PFSK-1 (cell line): ENCODE measurements around the gene GCH1.

Source experiments
- FOXP2 ChIP-seq: optimal IDR thresholded peaks from 2 replicates; pipeline ENCODE3; 2011; ENCODE audit warnings: borderline replicate concordance, control low read depth, inconsistent platforms; ENCODE audit not compliant: insufficient read depth; ENCODE audit errors: extremely low read length, extremely low read depth
- POLR2AphosphoS5 ChIP-seq: IDR thresholded peaks from 2 replicates; pipeline ENCODE4 v1.6.1; 2012; ENCODE audit warnings: low read depth, mild to moderate bottlenecking, control low read depth, low read length, moderate library complexity
- SIN3A ChIP-seq: IDR thresholded peaks from 2 replicates; pipeline ENCODE4 v1.6.1; 2012; ENCODE audit warnings: mild to moderate bottlenecking, low read length, moderate library complexity, borderline replicate concordance; ENCODE audit not compliant: insufficient read depth
- TAF1 ChIP-seq: IDR thresholded peaks from 2 replicates; pipeline ENCODE4 v1.6.1; 2012; ENCODE audit warnings: low read length, control low read depth, borderline replicate concordance; ENCODE audit not compliant: insufficient read depth
- TF ChIP-seq, protein P1 (sequence below), 2 experiments: IDR thresholded peaks; 2 replicates each; pipeline versions ENCODE4 v1.6.1 to v1.8.0; 2011 to 2012; ENCODE audit warnings: low read depth in 2 of 2, low read length in 2 of 2, control low read depth in 1 of 2, inconsistent platforms in 1 of 2, mild to moderate bottlenecking in 1 of 2, moderate library complexity in 1 of 2; ENCODE audit not compliant: insufficient read depth in 1 of 2

The GCH1 gene

DNA sequence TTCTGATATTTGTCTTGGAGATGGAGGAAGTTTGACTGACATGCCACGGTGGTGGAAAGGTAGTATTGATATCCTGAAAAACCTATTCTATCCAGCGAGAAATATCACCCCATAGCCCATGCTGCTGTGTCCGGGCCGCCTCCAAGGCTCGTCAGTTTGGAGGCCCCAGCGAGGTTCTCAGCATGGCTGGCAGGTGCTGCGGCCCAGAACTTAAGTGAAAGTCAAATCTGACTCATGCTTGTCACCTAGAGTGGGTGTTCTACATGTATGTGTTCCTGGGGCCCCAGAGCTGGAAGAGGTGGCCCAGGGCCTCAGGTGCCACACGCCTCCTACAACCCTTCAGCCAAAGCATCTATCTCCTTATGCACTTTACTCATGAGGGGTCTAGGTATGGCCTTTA, 92.9 kb downstream of the GCH1 start:
- TF ChIP-seq TAF1 (no peak), SIN3A (no peak), POLR2AphosphoS5 (no peak), FOXP2 (no peak)
- TF ChIP-seq, protein P1, sequence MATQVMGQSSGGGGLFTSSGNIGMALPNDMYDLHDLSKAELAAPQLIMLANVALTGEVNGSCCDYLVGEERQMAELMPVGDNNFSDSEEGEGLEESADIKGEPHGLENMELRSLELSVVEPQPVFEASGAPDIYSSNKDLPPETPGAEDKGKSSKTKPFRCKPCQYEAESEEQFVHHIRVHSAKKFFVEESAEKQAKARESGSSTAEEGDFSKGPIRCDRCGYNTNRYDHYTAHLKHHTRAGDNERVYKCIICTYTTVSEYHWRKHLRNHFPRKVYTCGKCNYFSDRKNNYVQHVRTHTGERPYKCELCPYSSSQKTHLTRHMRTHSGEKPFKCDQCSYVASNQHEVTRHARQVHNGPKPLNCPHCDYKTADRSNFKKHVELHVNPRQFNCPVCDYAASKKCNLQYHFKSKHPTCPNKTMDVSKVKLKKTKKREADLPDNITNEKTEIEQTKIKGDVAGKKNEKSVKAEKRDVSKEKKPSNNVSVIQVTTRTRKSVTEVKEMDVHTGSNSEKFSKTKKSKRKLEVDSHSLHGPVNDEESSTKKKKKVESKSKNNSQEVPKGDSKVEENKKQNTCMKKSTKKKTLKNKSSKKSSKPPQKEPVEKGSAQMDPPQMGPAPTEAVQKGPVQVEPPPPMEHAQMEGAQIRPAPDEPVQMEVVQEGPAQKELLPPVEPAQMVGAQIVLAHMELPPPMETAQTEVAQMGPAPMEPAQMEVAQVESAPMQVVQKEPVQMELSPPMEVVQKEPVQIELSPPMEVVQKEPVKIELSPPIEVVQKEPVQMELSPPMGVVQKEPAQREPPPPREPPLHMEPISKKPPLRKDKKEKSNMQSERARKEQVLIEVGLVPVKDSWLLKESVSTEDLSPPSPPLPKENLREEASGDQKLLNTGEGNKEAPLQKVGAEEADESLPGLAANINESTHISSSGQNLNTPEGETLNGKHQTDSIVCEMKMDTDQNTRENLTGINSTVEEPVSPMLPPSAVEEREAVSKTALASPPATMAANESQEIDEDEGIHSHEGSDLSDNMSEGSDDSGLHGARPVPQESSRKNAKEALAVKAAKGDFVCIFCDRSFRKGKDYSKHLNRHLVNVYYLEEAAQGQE (IDR thresholded peaks at IDR 0.05; ENCODE audit: insufficient read depth in 1 of 2, low read depth in 2 of 2, low read length in 2 of 2), result no peak

DNA sequence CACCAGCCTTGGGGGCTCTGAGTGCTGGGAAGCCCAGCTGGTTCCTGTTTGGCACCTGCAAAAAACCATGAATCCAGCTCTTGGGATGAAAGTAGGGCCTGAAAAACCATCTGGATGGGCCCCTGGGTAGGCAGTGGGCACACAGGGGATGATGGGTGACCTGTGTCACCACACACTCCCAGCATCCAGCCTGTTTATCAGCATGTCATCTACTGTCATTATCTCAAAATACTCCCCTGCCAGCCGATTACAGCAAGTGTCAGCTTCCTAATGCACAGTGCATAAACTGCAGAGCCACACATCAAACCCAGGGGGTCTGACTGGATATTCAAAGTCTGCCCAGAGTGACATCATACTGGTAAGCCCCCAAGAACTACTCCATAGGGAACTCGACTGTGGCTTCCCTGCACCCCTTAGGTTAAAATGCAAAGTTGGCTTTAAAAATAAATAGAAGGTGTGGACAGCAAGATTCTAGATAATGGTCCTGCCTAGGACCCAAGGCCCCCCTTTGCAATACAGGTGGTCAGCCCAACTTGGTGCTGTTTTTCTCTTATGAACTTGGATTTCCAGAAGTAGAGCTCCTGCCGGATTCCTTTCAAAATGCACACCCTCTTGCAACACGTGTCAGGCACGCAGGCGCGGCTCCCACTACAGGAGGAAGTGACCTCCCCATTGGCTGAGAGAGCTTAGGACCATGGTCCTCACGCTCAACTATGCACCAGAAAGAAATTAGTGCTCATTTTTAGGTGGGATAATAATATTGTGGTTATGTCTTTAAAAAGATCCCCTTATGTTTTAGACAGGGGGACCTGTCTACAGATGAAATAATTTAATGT, 94.1 kb downstream of the GCH1 start:
- TF ChIP-seq TAF1 (no peak), POLR2AphosphoS5 (no peak), SIN3A (no peak)
- TF ChIP-seq, protein P1 (IDR thresholded peaks at IDR 0.05; ENCODE audit: insufficient read depth in 1 of 2, low read depth in 2 of 2, low read length in 2 of 2), result no peak

DNA sequence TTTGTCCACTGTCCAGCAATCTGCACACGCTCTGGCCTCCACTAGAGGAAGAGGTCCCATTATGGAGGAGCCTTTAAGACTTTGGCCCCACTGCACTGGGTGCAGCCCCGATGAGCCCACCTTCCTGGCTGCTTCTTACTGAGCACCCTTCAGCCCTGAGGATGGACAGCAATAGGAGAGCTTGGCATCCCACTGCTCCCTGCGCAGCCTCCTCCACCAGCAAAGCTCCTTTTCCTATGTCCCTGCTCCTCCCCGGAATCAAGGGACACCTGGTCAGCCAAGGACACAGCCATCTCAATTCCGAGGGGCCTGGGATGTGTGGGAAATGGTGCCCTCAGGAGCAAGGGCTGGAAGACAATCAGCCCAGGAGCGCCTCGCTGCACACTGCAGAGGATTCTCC, 94.7 kb downstream of the GCH1 start:
- TF ChIP-seq SIN3A, result no peak
- TF ChIP-seq TAF1, result no peak
- TF ChIP-seq POLR2AphosphoS5, result no peak
- TF ChIP-seq FOXP2, result no peak
- TF ChIP-seq, protein P1 (IDR thresholded peaks at IDR 0.05; ENCODE audit: insufficient read depth in 1 of 2, low read depth in 2 of 2, low read length in 2 of 2), result no peak

DNA sequence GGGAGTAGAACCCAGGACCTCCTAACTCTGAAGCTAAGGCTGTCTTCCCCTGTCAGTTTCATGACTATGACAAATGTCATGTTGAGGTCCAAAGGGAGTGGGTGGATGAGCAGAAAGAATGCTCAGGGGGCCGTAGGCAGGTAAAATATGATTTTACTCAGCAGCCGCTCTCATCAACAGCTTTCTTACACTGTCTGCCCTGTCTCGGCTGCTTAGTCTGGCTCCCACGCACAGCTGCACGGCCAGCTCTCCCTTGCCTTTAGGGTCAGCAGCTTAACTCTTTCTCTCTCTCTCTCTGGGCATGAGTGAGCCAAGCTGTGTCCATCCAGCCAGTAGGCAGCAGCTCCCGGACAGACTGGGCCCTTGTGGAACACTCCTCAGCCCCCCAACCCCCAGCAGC, 95.2 kb downstream of the GCH1 start:
- TF ChIP-seq POLR2AphosphoS5 (no peak), TAF1 (no peak), FOXP2 (no peak), SIN3A (no peak)
- TF ChIP-seq, protein P1 (IDR thresholded peaks at IDR 0.05; ENCODE audit: insufficient read depth in 1 of 2, low read depth in 2 of 2, low read length in 2 of 2), result no peak

DNA sequence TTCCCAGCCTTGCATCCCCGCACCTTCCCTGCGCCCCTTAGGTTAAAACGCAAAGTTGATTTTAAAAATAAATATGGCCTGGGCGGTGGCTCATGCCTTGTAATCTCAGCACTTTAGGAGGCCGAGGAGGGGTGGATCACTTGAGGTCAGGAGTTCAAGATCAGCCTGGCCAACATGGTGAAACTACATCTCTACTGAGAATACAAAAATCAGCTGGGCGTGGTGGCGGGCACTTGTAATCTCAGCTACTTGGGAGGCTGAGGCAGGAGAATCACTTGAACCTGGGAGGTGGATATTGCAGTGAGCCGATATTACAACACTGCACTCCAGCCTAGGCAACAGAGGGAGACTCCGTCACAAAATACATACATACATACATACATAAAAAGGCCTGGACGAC, 96.0 kb downstream of the GCH1 start:
- TF ChIP-seq, protein P1 (IDR thresholded peaks at IDR 0.05; ENCODE audit: insufficient read depth in 1 of 2, low read depth in 2 of 2, low read length in 2 of 2), result no peak
- TF ChIP-seq FOXP2 (no peak), POLR2AphosphoS5 (no peak), TAF1 (no peak), SIN3A (no peak)
